ENCODE measurements around the gene OSBP2. TPM values are rescaled to one million over a fixed set of nuclear protein-coding genes. Genes with fewer than 3 reads are reported as not detected.

OSBP2 gene
- polyA plus RNA-seq, 1 donor = 77.2 TPM

- no CpG with 5 or more reads among the region's 17 CpGs for WGBS (ENCODE audit: insufficient coverage, low lambda C conversion rate)
Observed at GRCh38 chr22:30864441-30865420, 170.1 kb downstream of the OSBP2 start.

DNA sequence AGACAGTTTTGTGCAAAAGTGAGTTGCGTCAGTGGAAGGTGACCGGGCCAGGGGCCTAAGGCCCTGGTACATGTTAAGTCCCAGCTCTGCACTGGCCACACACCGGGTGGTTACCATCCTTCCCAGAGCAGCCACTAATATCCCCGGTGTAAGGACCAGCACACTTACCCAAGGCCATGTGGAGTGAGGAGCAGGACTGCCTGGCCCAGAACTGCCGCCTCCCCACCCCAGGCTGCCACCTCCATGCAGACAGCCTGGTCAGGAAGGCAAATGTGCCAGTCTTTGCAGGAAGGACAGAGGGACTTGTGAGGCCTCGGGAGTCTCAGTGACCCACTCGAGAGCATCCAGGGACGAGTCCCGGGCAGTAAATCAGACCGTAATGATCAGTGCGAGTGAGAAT lies 171.0 kb downstream of the OSBP2 start:
- no CpG with 5 or more reads among the region's 11 CpGs for WGBS (ENCODE audit: insufficient coverage, low lambda C conversion rate)
- Histone ChIP-seq H3K27ac (ENCODE audit: low read length) (no peak overlapping the region), H3K4me1 (ENCODE audit: control insufficient read depth, insufficient read depth, low read length) (peaks cover 7% of the 10 kb centered on the region), H3K27me3 (ENCODE audit: control insufficient read depth, insufficient read depth, low read length) (no peaks in the 10 kb centered on the region), H3K9me3 (ENCODE audit: control insufficient read depth, low read depth, low read length) (no peaks in the 10 kb centered on the region), H3K4me3 (ENCODE audit: low read length) (no peak overlapping the region), H3K36me3 (ENCODE audit: control insufficient read depth, insufficient read depth, low read length) (no peaks in the 10 kb centered on the region)
- DNase-seq = no peak

More at GRCh38 chr22:30864441-30865420, 170.1 kb downstream of the OSBP2 start:
- Histone ChIP-seq H3K27ac (ENCODE audit: low read length) (no peak overlapping the region), H3K27me3 (ENCODE audit: control insufficient read depth, insufficient read depth, low read length) (no peaks in the 10 kb centered on the region), H3K9me3 (ENCODE audit: control insufficient read depth, low read depth, low read length) (no peaks in the 10 kb centered on the region), H3K36me3 (ENCODE audit: control insufficient read depth, insufficient read depth, low read length) (no peaks in the 10 kb centered on the region), H3K4me3 (ENCODE audit: low read length) (no peak overlapping the region), H3K4me1 (ENCODE audit: control insufficient read depth, insufficient read depth, low read length) (peaks cover 7% of the 10 kb centered on the region)
- DNase-seq = no peak

DNA sequence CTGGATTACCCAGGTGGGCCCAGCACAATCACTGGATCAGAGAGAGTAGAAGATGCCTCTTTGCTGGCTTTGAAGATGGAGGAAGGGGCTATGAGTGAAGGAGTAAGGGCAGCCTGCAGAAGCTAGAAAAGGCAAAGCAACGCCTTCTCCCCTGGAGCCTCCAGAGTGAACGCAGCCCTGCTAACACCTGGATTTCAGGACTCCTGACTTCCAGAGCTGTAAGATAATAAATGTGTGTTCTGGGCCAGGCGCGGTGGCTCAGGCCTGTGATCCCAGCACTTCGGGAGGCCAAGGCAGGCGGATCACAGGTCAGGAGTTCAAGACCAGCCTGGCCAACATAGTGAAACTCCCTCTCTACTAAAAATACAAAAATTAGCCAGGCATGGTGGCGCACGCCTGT lies 171.5 kb downstream of the OSBP2 start:
- no peaks in the 10 kb centered on the region for H3K36me3 ChIP-seq (ENCODE audit: control insufficient read depth, insufficient read depth, low read length)
- H3K27me3 ChIP-seq (ENCODE audit: control insufficient read depth, insufficient read depth, low read length) = no peaks in the 10 kb centered on the region
- no peak overlapping the region for H3K27ac ChIP-seq (ENCODE audit: low read length)
- no peak for DNase-seq
- H3K9me3 ChIP-seq (ENCODE audit: control insufficient read depth, low read depth, low read length) = no peaks in the 10 kb centered on the region
- peaks cover 7% of the 10 kb centered on the region for H3K4me1 ChIP-seq (ENCODE audit: control insufficient read depth, insufficient read depth, low read length)
- WGBS (ENCODE audit: insufficient coverage, low lambda C conversion rate) = 100% methylated on average over 1 of the region's 8 CpGs
- no peak overlapping the region for H3K4me3 ChIP-seq (ENCODE audit: low read length)

DNA sequence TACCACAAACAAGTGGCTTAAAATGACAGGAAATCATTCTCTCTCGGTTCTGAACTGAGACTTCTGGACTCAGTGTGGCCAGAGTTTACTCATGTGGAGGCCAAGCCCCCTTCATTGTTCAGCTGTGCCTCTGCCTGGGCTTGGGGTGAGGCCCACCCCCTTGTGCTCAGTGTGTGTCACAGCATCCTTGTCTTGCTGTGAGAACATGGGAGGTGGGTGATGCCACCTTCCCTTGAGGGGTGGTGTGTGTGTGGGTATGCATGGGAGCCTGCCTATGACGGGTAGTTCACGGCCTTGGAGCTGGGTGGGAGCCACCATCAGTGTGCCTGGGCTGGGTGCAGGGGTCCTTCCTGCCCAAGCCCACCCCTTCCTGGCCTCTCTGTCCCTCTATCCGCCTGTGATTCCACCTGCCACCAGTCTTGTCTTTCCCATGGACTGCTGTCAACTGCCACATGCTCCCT lies 172.2 kb downstream of the OSBP2 start:
- Histone ChIP-seq H3K36me3 (ENCODE audit: control insufficient read depth, insufficient read depth, low read length) (no peaks in the 10 kb centered on the region), H3K27ac (ENCODE audit: low read length) (no peak overlapping the region), H3K4me3 (ENCODE audit: low read length) (no peak overlapping the region), H3K27me3 (ENCODE audit: control insufficient read depth, insufficient read depth, low read length) (no peaks in the 10 kb centered on the region), H3K4me1 (ENCODE audit: control insufficient read depth, insufficient read depth, low read length) (peaks cover 7% of the 10 kb centered on the region), H3K9me3 (ENCODE audit: control insufficient read depth, low read depth, low read length) (no peaks in the 10 kb centered on the region)
- no peak for DNase-seq
- 60% methylated on average over 1 of the region's 4 CpGs for WGBS (ENCODE audit: insufficient coverage, low lambda C conversion rate)

DNA sequence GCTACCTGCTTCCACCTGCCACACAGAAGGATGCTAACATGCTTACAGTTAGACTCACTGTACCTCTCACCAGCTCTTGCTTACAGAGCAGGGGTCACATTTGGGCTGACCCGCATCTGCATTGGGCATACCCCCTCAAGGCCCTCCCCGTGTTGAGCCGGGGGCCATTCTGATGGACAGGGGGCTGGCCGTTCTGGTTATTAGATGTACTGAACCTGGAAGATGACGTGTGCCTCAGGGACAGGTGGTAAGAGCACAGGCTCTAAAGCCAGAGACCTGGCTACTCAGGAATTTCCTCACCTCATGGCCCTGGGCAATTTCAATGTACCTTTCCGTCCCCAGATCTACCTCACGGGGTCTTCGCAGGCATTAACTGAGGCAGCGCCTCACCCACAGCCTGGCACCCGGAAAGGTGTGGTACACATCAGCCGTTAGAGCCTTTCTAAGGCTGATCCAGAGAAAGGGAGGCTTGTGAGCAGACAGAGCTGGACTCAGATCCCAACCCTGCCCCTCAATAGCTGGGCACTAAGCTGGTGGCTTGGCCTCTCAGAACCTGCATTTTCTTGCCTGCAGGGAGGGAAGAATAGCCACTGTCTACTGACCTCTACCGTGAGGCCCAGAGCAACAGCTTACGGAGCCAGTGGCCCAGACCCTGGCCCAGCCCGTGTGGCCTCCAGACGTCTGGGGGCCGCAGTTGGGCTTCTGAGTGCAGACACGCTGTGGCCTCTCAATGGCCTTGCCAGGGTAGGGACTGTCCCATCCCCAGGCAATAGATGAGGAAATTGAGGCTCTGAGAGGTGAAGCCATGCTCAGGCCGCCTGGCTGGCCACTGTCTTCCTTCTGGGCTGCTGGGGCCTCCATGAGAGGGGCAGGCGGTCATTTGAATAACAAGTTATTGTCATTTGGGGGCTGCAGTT lies 173.3 kb downstream of the OSBP2 start:
- H3K9me3 ChIP-seq (ENCODE audit: control insufficient read depth, low read depth, low read length) = no peaks in the 10 kb centered on the region
- no CpG with 5 or more reads among the region's 19 CpGs for WGBS (ENCODE audit: insufficient coverage, low lambda C conversion rate)
- H3K4me3 ChIP-seq (ENCODE audit: low read length) = no peak overlapping the region
- H3K27me3 ChIP-seq (ENCODE audit: control insufficient read depth, insufficient read depth, low read length) = no peaks in the 10 kb centered on the region
- no peak overlapping the region for H3K27ac ChIP-seq (ENCODE audit: low read length)
- peaks cover 7% of the 10 kb centered on the region for H3K4me1 ChIP-seq (ENCODE audit: control insufficient read depth, insufficient read depth, low read length)
- no peaks in the 10 kb centered on the region for H3K36me3 ChIP-seq (ENCODE audit: control insufficient read depth, insufficient read depth, low read length)
- DNase-seq = no peak

- Histone ChIP-seq H3K4me1 (ENCODE audit: control insufficient read depth, insufficient read depth, low read length) (peaks cover under 1% of the 10 kb centered on the region), H3K4me3 (ENCODE audit: low read length) (no peak overlapping the region), H3K27ac (ENCODE audit: low read length) (no peak overlapping the region), H3K9me3 (ENCODE audit: control insufficient read depth, low read depth, low read length) (no peaks in the 10 kb centered on the region), H3K27me3 (ENCODE audit: control insufficient read depth, insufficient read depth, low read length) (no peaks in the 10 kb centered on the region), H3K36me3 (ENCODE audit: control insufficient read depth, insufficient read depth, low read length) (no peaks in the 10 kb centered on the region)
- WGBS (ENCODE audit: insufficient coverage, low lambda C conversion rate) = no CpG with 5 or more reads among the region's 12 CpGs
- DNase-seq = no peak
Observed at GRCh38 chr22:30868663-30869385, 174.2 kb downstream of the OSBP2 start.

DNA sequence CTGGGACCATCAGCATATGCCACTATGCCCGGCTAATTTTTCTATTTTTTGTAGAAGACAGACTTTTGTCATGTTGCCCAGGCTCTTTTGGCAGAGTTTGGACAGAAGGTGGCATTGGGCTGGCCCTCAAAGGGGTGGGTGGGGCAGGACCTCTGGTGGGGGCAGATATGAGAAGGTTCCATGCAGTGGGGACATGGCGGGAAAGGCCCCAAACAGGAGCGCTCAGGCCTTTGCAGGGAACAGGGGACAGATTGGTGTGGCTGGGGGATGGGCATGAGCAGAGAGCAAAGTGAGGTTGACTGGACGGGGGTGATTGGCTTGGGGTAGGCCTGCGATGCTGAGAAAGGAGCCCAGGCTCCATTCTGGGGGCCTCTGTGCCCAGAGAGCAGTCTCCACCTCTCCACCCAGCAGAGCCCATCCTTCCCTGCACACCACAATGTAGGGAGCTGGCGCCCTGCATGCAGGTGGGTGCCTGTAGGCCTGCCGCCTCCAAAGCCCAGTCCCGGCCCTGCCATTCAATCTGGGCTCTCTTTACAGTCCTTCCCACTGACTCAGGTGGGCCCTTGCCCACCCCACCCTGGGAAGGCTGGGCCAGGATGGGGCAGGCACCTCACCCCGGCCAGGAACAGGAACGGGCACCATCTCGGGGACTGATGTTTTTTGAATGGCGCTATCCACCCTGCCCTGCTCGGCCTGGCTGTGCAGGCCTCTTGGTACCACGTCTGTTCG lies 175.2 kb downstream of the OSBP2 start:
- Histone ChIP-seq H3K27ac (ENCODE audit: low read length) (no peak overlapping the region), H3K9me3 (ENCODE audit: control insufficient read depth, low read depth, low read length) (no peaks in the 10 kb centered on the region), H3K27me3 (ENCODE audit: control insufficient read depth, insufficient read depth, low read length) (no peaks in the 10 kb centered on the region), H3K4me1 (ENCODE audit: control insufficient read depth, insufficient read depth, low read length) (no peaks in the 10 kb centered on the region), H3K36me3 (ENCODE audit: control insufficient read depth, insufficient read depth, low read length) (no peaks in the 10 kb centered on the region), H3K4me3 (ENCODE audit: low read length) (no peak overlapping the region)
- WGBS (ENCODE audit: insufficient coverage, low lambda C conversion rate) = no CpG with 5 or more reads among the region's 15 CpGs
- no peak for DNase-seq

DNA sequence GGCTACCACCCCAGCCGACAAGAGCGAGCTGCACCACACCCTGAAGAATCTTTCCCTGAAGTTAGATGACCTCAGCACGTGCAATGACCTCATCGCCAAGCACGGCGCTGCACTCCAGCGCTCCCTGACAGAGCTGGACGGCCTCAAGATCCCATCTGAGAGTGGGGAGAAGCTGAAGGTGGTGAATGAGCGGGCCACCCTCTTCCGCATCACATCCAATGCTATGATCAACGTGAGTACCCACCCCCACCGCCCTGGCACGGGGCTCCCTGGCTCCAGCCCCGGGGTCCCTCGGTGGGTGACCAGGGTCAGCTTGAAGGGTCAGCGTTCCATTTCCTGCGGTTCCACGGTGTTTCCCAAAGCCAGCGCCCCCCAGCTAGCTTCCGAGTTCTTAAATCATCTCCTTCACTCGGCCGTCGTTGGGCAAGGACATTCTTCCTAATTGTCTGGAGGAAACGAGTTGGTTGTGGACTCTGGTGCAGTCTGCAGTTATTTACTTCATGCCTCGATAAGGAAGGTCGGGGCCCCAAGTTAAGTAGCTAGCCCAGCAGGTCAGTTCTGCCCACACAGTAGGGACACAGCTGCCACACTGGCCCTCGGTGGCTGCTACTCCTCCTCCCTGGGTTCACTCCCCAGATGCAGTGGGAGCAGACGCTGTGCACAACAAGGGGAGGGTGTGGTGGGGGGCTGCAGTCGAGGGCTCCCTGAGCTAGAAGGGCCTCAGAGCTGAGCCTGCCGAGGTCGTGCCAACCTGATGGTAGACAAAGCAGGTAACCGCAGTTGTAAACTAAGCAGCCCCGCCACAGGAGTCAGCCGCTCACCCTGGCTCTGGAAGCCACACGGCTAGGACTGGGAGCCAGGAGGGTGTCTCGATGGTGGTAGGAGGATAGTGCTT lies 176.0 kb downstream of the OSBP2 start:
- H3K36me3 ChIP-seq (ENCODE audit: control insufficient read depth, insufficient read depth, low read length) = no peaks in the 10 kb centered on the region
- no peaks in the 10 kb centered on the region for H3K9me3 ChIP-seq (ENCODE audit: control insufficient read depth, low read depth, low read length)
- no peaks in the 10 kb centered on the region for H3K27me3 ChIP-seq (ENCODE audit: control insufficient read depth, insufficient read depth, low read length)
- no CpG with 5 or more reads among the region's 36 CpGs for WGBS (ENCODE audit: insufficient coverage, low lambda C conversion rate)
- no peak overlapping the region for H3K27ac ChIP-seq (ENCODE audit: low read length)
- H3K4me1 ChIP-seq (ENCODE audit: control insufficient read depth, insufficient read depth, low read length) = no peaks in the 10 kb centered on the region
- H3K4me3 ChIP-seq (ENCODE audit: low read length) = no peak overlapping the region
- no peak for DNase-seq

All from large intestine (tissue), 3 donors.